RPMI7951 (cell line): ENCODE results near the gene ABHD2. TPM values are rescaled to one million over a fixed set of nuclear protein-coding genes. Genes with fewer than 3 reads are reported as not detected.

Experiments
- DNase-seq: peaks from one replicate; pipeline ENCODE4 v3.0.0-alpha.2; 2012; ENCODE audit warnings: low read depth
- total RNA-seq: library from RNA; depleted of rRNA; stranded (reverse); fragments of >200 nt; shearing (Covaris generic); gene quantifications from 2 replicates; pipeline ENCODE4 v1.2.3, GENCODE V29; 2014

The ABHD2 gene
- total RNA-seq, 1 experiment from 2014 or later: 261 TPM

DNA sequence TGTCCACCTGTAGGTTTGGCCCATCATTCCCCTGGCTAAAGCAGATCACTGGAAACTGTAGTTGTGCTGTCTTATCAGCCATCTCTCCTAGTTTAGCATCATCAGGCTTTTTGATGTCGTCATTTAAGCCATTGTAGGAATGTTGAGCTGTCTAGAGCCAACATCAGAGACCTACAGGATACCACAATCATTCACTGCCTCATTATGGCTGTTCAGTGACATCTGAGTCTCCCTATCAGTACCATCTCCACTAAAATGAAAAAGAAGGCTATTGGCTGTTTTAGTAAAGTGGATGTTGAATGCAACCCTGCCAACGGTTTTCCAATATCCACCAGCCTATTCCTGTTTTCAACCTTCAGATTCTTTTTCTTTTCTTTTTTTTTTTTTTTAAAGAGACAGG, 103.9 kb downstream of the ABHD2 start:
- DNase-seq: no peak

- no peak for DNase-seq
Observed at GRCh38 chr15:89192766-89193165, 104.5 kb downstream of the ABHD2 start.

- no peak for DNase-seq
Observed at GRCh38 chr15:89194608-89195007, 106.4 kb downstream of the ABHD2 start.

DNA sequence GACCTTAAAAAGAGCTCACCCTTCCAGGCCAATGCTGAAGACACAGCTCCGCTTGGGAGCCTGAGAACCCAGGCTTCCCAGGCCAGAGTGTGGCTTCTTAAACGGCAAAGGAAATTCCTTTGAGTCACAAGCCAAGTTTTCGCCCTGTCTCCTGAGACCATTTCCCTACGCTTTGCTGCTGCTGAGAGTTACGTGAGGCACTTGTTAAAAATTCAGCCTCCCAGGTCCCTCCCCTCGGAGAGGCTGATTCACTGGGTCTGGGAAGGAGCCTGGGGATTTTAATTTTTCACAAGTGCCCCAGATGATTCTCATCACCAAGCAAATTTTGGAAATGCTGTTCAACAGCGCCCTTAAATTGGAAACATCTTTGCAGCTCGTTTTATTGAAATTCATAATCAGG, 107.6 kb downstream of the ABHD2 start:
- DNase-seq: no peak

DNA sequence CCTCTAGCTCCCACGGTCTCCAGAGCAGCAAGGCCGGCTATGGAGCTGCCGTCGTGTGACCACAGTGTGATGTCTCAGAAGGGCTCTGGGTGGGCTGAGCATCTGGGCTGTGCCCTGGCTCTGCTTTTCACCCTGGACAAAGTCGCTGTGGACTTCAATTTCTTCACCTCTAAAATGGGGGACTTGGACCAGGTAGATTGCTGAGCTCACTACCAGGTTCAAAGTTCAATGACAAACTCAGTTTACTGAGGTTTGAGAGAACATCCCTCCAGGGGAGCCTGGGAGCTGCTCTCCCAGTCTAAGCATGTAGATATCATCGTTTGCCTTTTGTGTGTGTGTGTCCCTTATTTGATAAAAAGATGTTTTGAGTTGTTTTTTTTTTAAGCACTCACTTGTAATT, 108.0 kb downstream of the ABHD2 start:
- DNase-seq: no peak

DNA sequence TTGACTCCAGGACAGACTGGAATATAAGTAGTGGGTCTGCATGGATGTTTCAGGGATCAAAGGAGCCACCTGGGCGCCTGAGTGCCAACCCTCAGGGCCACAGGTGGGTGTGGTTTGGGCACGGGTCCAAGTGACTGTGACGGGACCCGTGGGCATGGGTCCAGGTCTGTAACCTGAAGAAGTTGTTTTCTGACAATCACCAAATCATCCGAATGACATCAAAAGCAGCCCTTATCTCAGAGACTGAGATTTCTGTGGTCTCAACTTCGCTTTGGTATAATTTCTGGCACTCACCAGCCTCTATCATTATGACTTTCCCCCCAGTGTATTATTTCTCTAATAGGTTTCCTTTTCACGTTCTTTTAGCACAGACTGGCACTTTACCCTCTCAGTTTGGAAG, 108.7 kb downstream of the ABHD2 start:
- DNase-seq: no peak

- DNase-seq: peak; percentile 59
Observed at GRCh38 chr15:89197503-89197971, 109.3 kb downstream of the ABHD2 start.

GRCh38 chr15:89198196-89198595, 109.9 kb downstream of the ABHD2 start:
- DNase-seq: no peak

- DNase-seq: peak; percentile 58
Observed at GRCh38 chr15:89198934-89199333, 110.7 kb downstream of the ABHD2 start.

DNA sequence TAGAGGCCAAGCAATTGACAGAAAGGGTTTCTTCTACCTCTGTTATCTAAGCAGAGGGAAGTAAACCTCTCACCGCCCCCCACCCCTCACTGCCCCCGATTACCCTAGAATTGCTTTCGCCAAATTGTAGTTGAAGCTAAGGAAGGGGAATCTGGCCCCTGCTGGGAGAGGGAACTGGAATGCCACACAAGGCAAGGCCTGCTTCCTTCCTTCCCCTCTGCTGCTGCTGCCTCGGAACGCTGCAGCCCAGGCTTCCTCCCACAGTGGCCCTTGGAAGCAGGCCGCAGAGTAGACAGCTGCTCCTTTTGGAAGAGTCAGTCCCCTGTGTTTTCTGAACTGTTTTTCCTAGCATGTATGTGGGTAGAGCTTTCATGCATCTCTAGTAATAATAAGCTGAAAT, 111.5 kb downstream of the ABHD2 start:
- no peak for DNase-seq

GRCh38 chr15:89200182-89200581, 111.9 kb downstream of the ABHD2 start:
- DNase-seq: no peak

DNA sequence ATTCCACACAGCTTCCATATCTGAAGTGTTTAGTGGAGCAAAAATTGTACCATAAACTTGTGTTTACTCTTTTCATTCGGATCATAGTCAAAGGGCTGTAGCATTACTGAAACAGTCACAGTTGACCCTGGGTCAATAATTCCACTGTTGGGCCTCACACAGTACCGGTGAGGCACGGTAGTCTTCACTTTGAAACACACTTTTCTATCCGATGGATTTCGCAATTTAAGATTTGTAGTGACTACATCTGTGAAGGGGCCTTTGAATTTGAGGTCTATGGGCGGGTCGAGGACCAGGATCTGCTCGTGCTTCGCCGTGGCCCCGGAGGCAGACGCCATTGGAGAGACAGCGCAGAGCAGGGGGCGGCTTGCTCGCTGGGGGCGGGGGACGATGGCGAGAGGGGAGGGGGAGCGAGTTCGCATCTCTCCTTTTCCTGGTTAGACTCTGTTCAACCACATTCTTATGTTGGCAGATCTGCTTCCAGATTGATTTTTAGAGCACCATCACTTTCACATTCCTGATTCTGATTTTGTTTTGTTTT, 113.3 kb downstream of the ABHD2 start:
- no peak for DNase-seq

GRCh38 chr15:89203705-89204273, 115.5 kb downstream of the ABHD2 start:
- DNase-seq: no peak

DNA sequence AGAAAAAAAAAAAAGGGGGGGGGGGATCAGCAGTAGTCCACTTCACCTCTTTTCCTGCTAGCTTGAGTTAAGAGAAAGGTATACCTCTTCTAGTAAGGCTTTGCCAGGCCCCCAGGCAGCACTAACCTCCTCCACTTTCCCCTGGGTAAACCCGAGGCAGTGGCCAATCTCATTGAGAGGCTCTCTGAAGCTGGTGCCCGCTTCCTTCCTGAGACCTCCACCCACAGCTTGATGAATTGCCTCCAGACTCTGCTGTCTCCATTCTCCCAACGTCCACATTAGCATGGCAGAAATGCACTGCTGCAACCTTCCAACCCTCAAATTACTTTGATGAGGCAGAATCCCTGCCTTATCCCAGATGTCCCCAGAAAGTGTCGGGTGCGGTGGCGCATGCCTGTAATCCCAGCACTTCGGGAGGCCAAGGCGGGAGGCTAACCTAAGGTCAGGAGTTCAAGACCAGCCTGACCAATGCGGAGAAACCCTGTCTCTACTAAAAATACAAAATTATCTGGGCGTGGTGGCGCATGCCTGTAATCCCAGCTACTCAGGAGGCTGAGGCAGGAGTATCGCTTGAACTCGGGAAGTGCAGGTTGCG, 117.8 kb downstream of the ABHD2 start:
- no peak for DNase-seq

DNA sequence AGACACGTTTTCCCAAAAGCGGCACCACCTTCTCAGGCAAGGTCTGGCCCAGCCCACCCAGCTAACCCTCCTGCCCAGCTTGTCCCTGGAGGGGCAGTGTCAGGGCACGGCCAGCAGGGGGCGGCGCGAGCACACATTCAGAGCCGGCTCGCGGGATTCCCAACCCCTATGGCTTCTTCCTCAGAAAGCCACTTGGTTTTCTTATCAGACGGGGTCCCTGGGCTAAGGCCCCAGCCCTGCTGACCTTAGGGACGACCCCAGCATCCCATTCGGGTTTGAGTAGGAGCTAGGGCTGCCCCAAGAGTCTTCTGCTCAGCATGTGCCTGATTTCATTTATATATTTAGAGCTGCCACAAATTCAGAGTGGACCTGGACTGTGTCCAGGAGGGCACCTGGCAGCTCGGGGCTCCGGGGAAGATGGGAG, 118.7 kb downstream of the ABHD2 start:
- DNase-seq: peak; percentile 68

GRCh38 chr15:89208256-89208655, 120.0 kb downstream of the ABHD2 start:
- DNase-seq: no peak

DNA sequence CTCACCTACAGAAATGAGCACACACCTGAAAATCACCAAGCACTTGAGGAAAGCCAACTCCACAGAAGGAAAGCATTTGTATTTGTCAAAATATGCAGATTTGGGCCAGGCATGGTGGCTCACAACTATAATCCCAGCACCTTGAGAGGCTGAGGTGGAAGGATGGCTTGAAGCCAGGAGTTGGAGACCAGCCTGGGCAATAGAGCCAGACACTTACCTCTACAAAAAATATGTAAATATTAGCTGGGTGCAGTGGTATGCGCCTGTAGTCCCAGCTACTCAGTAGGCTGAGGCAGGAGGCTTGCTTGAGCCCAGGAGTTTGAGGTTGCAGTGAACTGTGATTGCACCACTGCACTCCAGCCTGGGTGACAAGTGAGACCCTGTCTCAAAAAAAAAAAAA, 120.8 kb downstream of the ABHD2 start:
- no peak for DNase-seq

DNA sequence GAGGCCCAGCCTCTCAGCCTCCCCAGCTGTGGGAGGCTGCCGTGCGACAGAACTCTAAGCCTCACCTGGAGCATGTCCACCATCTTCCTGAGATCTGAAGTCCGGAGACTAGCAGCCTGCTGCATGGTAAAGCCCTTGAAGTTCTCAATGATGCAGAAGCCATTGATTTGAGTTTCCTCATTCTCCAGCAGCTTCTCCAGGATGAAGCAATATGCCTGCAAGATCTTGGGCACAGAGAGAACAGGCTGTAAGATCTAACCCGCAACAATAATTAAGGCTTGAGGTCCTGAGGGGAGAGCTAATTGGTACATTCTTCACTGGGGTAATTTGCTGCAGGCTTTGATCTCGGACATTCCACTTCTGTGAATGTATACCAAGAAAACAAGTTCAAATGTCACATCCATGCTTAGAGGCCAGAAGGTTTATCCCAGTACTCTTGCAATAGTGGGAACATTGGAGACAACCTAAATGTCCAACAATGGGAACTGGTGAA, 123.5 kb downstream of the ABHD2 start:
- no peak for DNase-seq

GRCh38 chr15:89215627-89216026, 127.4 kb downstream of the ABHD2 start:
- DNase-seq: no peak

GRCh38 chr15:89217031-89217430, 128.8 kb downstream of the ABHD2 start:
- no peak for DNase-seq

- DNase-seq: no peak
Observed at GRCh38 chr15:89217686-89218376, 129.6 kb downstream of the ABHD2 start.

GRCh38 chr15:89218531-89218930, 130.3 kb downstream of the ABHD2 start:
- DNase-seq: no peak

- no peak for DNase-seq
Observed at GRCh38 chr15:89221543-89221942, 133.3 kb downstream of the ABHD2 start, which contains the start of gene RLBP1. Gene RLBP1 (minus strand): TSS chr15:89221579. CDS start chr15:89218975, 2,604 bp downstream.
